GM21381 (cell line): Measurements from ENCODE around the gene PLCB3.

ENCODE experiments used
- ATAC-seq: cut with Tn5 transposase; IDR thresholded peaks from one replicate; pipeline ENCODE4 v1.9.1; 2021; ENCODE audit warnings: mild to moderate bottlenecking, moderate library complexity; ENCODE audit not compliant: unreplicated experiment

The PLCB3 gene

DNA sequence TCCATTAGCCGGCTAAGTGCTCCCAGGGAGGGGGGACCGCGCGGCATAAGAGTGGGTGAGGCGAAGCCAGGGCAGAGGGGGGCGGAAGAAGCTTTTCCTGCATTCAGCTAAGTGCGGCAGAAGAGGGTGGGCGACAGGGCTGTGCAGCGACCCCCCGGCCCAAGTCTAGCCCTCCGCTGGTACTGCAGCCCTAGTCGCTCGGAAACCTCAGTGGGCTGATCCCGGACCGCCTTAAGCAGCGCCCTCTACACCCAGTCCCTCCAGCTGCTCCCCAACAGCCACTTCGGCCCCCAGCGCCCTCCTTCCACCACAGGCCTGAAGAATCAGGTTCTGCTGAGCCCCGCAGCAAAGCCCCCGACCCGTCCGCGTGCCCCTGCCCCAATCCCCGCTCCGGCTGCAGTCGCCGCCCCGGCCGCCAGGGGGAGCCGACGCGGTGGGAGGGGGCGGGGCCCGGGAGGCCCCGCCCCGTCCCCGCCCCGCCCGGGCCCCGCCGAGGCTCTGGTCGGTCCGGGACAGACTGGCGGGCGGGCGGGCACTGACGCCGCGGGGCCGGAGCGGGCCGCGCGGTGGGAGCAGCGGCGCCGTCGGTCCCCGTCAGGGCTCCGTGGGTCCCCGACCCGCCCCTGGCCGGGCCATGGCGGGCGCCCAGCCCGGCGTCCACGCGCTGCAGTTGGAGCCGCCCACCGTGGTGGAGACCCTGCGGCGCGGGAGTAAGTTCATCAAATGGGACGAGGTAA lies at the start of gene PLCB3:
Gene PLCB3 (plus strand): TSS at position 515 of the 737 bp plus-strand sequence. CDS start 120 bp downstream, at position 635.
- ATAC-seq: peak; percentile 33

DNA sequence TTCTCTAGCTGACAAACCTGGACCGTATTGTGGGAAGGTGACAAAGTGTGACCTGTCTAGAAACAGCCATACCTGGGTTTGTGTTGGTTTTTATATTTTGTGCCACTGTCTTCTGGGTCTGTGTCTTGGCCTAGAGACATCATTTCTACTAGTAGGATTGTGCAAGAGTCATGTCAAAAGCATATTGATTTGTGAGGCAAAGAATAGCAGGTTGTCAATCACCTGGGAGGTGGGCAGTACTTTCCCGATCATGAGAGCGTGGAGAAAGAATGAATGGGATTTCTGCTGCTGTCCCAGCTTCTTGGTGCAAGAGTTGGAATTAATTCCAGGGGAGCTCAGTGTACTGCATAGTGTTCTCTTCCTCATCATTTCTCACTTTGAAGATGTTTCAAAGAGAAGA lies 49.8 kb upstream of the PLCB3 start:
- ATAC-seq: no peak

DNA sequence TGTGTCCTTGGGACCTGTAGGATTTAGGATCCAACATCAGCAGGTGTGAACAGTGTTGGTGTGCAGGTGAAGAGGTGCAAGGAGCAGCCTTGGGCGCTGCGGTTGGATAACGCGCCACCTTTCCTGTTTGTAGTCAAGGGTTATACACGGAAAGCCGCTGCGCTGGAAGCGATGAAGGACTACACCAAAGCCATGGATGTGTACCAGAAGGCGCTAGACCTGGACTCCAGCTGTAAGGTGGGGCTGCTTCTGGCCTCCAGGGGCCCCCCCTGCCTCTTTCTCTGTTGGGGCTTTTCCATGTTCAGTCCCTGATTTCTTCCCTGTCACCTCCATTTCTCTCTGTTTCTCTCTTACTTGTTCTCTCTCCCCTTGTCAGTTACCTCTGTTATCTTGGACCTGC lies 48.3 kb upstream of the PLCB3 start:
- no peak for ATAC-seq

DNA sequence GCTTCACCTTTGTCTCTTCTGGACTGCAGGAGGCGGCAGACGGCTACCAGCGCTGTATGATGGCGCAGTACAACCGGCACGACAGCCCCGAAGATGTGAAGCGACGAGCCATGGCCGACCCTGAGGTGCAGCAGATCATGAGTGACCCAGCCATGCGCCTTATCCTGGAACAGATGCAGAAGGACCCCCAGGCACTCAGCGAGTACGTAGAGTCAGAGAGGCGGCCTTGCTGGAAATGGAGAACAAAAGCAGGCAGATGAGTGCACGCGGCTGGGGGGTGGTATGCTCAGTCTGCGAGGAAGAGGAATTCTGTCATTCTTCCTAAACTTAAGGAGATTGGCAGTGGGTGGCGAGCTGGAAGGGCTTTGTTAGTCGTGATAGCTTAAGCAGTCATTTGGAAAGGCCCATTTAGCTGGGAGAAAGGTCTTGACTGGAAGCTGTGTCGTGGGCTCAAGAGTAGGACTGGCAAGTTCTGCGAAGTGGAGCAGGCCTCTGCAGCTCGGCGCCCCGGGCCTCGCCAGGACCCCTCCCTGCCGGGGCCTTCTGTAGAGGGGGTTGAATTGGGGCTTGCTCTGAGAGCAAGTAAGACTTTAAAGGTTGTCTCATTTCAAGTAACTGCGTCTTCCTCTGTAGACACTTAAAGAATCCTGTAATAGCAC lies 47.8 kb upstream of the PLCB3 start:
- no peak for ATAC-seq

DNA sequence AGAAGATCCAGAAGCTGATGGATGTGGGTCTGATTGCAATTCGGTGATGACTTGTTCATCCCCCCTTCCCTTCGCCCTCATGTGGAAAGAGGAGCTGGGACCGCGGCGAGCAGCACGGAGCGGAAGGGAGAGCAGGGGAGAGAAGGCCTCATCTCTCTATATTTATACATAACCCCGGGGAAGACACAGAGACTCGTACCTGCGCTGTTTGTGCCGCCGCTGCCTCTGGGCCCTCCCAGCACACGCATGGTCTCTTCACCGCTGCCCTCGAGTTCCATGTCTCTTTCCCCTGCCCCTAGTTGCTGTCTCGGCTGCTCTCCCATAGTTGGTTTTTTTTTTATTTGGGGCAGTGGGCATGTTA lies 47.3 kb upstream of the PLCB3 start:
- ATAC-seq: no peak

DNA sequence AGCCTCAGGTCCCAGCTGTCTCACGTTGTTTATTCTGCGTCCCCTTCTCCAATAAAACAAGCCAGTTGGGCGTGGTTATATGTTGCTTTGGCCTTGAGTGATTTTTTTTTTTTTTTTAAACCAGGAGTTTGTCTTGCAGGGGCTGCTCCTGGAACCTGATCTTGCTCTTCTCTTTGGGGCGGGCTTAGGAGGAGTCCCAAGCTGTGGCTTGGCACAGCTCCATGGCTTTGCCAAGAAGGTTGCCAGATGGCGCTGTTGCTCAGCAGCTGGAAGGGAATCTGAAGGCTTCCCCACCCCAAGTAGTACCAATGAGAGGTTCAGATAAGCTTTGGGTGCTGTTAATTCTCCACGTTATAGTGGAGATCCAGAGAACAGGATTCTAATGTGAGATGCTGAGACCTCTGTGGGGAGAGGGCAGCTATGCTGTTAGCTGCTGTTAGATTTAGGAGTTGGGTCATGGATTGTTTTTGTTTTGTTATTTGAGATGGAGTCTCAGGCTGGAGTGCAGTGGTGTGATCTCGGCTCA lies 46.8 kb upstream of the PLCB3 start:
- ATAC-seq: no peak

DNA sequence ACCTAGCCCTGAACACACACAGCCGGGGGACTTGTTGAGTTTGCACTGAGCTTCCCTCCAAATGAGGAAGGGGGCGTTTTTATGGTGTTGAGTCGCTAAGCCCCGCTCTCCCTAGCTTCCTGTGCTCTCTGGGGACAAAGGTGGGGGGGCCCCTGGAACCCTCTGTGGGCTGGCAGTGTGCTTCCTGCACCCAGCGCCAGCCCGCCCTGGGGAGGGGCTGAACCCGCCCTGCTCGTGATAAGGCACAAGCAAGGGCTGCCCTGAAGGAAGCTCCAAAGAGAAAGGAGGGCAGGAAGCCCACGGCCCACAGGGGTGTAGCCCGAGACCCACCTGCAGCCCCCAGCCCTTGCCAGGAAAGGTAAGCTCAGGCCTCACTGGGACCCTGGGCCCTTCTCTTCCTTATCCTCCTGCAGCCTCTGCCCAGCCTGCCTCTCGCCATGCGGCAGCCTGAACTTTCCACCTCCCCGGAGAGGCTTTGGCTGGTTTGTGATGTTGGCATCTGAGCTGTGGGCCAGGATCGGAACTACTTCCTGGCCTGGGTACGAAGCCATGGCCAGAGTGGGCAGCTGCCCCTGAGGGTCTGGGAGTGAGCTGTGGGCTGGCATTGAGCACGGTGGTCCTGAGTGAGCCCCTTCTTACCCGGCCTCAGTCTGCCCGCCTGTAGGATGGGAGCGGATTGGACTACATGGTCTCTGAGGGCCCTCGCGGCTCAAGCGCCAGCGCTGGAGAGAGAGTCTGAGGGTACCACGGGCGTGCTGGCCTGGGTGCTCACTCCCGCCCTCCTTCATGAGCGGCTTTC lies 44.7 kb upstream of the PLCB3 start, which contains the start of gene FERMT3:
Gene FERMT3 (plus strand): TSS at position 265 of the 799 bp plus-strand sequence. CDS start 644 bp downstream, outside the sequence.
- ATAC-seq: no peak

DNA sequence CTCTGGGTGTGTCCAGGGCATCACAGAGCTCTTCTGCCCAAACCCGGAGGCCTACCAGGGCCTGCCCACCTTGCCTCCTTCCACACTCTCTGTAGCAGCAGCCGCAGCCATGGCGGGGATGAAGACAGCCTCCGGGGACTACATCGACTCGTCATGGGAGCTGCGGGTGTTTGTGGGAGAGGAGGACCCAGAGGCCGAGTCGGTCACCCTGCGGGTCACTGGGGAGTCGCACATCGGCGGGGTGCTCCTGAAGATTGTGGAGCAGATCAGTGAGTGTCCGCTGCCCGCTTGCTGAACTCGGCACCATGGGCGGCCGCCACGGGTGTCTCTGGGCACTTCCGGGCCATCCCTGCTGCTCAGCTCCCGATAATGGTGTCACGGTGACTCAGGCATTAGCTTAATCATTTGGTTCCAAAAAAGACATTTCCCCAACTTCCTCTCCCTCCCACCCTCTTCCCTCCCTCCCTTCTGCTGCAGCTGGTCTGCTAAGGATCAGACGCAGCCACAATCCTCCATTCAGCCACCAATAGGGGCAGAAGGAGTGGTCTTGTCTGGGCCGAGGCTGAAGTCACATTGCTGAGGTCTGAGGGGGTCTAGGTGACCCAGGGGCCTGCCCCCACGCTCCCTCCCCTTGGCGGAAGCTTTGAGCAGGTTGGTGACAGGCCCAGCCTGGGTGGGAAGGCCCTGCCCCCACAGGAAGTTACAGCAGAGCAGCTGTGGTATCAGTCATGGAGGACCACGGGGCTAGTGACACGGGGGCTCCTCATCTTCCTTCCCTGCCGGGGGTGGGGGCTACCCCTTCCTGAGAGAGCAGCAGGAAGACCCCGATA lies 43.9 kb upstream of the PLCB3 start:
- peak; percentile 57 for ATAC-seq

DNA sequence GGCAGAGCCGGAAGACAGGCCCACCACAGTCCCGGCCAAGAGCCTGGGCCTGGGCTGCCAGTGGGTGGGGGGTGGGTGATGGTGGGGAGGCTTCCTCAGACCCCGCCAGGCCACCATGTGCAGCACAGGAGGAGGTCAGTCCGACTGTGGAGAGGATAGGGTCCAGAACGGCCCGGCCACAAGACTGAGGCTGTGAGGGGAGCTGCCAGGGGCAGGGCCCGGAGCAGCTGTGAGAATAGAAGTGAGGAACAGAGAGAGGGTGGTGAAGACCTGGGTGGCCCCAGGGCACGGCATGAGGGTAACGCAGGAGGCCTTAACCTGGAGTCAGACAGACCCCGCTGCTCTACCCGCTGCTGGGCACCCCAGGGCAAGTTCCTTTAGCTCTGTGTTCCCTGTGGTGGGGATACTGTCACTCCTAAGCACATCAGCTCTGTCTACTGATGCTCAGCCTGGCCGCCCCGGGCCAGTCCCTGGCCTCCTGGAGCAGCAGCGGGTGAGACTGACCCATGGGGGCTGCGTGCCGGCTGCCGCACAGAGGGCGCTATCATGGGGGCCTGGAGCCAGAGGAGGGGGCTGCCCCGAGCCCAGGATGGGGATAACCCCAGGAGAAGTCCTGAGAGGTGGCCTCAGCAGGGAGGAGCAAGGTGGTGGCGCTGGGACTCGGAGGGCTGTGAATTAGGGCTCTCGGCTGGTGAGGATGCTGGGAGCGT lies 43.1 kb upstream of the PLCB3 start:
- ATAC-seq: no peak

DNA sequence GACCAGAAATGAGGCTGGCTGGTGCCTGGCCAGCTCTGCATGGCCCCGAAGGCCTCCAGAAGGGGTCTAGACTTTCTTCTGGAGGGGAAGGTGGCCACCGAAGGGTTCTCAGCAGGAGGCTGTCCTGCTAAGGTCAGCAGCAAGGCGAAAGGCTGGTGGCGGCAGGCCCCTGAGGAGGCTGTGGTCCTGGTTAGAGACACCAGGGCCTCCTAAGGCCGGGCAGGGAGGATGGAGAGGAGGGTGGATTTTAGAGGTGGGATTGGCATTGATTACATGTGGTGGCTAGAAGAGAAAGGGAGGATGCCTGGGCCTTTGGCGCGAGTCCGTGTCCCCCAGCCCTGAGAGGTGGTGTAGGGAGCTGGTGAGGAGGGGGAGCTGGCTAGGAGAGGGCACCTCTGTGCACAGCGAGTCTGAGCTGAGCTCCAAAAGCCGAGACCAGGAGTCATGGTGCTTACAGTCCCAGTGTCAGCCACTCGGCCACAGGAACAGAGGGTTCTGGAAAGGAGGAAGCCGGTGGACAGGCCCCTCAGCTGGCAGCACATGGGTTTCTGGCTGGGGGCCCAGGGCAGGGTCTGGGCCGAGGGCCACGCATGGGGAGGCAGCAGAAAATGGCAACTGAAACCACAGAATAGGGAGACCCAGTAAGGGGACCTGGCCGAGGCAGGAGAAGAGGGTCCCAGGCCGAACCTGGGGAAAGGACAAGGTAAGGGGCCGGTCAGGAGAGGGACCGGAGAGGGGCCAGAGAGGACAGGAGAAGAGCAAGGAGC lies 42.4 kb upstream of the PLCB3 start:
- ATAC-seq: no peak

DNA sequence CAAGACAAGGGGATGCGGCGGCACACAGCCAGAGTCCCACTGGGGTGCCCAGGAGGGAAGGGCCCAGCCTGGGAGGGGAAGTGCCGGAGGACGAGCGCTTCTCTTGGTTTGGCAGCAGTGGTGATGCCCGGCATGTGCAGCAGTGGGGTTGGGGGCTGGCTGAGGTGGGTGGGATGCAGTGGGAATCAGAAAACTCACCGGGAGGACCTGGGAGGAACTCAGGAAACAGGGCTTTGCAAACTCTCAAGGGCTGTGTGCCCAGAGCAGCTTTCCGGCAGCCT lies 41.8 kb upstream of the PLCB3 start:
- ATAC-seq: no peak

DNA sequence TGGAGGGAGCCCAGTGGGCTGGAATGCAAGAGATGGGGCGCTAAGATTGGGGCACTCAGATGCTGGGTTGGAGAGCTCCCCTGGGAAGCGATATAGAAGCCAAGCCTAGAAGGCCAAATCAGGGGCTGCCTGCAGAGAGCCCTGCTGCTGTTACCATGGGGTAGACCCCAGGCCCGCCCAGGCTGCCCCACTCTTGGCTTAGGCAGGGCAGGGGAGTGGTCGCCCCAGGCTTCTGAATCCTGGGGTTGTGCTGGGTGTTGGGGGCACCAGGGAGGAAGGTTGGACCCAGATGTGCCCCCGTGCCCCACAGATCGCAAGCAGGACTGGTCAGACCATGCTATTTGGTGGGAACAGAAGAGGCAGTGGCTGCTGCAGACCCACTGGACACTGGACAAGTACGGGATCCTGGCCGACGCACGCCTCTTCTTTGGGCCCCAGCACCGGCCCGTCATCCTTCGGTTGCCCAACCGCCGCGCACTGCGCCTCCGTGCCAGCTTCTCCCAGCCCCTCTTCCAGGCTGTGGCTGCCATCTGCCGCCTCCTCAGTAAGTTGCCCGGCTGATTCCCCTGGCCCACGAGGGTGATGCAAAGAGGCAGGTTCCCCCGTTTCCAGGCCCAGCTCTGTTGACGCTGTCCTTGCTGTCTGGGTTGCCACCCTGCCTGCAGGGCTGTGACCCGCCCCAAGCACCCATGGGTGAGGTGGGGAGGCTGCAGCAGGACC lies 40.9 kb upstream of the PLCB3 start:
- ATAC-seq: no peak

DNA sequence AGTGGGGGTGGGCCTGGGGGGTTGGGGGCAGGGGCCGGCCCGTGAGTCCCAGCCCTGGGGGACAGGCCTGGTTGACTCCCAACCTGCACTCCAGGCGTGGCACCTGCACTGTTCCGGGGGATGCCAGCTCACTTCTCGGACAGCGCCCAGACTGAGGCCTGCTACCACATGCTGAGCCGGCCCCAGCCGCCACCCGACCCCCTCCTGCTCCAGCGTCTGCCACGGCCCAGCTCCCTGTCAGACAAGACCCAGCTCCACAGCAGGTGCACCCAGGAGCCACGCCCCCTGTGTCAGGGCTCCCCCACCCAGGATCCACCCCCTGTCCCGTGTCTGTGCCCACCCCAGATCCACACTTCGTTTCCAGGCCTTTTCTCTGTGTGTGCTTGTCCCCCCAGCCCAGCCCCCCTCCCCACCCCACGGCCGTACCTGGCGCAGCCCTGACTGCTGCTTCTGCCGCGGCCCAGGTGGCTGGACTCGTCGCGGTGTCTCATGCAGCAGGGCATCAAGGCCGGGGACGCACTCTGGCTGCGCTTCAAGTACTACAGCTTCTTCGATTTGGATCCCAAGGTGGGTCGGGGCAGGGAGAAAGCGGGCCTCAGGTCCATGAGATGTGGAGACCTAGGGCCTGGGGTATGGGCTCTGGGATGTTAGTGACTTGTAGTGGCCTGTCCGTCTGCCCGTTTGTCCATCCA lies 40.0 kb upstream of the PLCB3 start:
- no peak for ATAC-seq

DNA sequence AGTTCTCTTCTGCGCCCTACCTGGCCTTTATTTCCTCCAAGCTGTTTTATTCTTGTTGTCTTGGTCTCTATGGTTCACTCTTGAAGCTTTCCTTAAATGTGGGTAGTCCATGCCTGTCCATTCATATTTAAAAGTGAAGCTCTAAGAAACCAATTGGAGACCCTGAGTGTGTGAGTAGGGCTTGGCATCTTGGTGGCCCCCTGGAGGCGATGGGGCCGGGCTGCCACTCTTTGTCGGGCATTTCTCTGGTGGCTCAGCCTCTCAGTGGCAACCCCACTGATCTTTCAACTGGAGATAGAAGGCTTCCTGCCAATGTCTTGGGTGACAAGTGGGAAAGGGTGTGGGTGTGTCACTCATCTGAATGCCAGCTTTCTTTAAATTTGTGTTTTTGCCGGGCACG lies 34.5 kb upstream of the PLCB3 start:
- no peak for ATAC-seq

DNA sequence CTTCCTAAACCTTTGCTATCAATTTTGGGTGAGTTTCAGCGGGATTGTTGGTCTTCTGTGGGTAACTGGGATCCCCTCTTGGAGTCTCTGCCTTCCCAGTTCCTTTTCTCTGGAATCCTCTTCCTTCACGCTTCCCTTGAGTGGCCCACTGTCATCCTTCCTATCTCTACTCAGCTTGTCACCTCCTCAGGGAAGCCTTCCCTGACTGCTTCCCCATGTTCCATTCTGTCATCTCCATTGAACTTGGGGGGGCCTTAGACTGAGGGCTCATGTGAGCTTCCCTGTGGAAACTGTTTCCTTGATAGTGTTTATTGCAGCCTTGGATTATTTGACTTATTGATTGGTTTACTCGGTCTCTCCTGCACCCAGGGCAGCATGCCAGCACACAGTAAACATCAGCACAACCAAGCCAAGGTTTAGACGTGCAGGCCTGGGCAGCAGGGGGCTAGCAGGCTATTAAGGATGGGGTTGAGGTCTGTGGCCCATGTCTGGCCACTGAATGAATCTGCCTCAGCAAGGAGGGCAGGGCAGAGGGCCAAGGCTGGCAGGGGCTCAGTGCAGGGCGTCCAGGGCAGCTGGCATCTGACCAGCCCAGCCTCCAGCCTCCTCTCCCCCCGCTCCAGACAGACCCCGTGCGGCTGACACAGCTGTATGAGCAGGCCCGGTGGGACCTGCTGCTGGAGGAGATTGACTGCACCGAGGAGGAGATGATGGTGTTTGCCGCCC lies 32.5 kb upstream of the PLCB3 start:
- ATAC-seq: no peak

DNA sequence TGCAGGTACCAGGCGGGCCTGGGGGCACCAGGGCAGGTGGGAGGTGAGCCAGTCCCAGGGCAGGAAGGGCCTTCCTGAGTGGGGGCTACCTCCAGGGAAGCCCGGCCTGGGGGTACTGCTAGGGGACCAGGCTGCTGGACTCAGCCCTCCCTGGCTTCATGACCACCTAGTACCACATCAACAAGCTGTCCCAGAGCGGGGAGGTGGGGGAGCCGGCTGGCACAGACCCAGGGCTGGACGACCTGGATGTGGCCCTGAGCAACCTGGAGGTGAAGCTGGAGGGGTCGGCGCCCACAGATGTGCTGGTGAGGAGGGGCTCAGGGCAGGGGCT lies 32.0 kb upstream of the PLCB3 start:
- no peak for ATAC-seq

DNA sequence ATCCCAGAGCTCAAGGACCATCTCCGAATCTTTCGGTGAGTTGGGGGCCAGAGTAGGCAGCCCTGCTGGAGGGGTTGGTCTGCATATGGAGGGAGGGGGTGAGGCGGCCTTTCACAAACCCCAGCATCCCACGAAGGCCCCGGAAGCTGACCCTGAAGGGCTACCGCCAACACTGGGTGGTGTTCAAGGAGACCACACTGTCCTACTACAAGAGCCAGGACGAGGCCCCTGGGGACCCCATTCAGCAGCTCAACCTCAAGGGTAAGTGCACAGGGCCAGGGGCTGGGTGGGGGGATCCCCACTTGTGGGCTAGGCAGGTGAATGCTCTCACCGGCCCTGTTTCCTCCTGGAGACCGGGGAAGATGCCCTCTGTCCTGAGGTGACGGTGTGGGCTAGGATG lies 31.6 kb upstream of the PLCB3 start:
- ATAC-seq: no peak

DNA sequence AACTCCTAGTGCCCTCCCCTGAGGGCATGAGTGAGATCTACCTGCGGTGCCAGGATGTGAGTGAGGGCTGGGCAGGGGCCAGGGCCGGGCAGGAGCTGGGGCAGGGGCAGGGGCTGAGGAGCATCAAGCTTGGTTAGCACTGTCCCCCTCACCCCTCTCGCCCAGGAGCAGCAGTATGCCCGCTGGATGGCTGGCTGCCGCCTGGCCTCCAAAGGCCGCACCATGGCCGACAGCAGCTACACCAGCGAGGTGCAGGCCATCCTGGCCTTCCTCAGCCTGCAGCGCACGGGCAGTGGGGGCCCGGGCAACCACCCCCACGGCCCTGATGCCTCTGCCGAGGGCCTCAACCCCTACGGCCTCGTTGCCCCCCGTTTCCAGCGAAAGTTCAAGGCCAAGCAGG lies 31.1 kb upstream of the PLCB3 start:
- no peak for ATAC-seq
